Measurements from ENCODE around the gene GATAD1. TPM values are rescaled to one million over a fixed set of nuclear protein-coding genes. Genes with fewer than 3 reads are reported as not detected.

The GATAD1 gene
- total and polyA plus RNA-seq, 12 donors: 25.0 to 88.0 (median 35.1) TPM

DNA sequence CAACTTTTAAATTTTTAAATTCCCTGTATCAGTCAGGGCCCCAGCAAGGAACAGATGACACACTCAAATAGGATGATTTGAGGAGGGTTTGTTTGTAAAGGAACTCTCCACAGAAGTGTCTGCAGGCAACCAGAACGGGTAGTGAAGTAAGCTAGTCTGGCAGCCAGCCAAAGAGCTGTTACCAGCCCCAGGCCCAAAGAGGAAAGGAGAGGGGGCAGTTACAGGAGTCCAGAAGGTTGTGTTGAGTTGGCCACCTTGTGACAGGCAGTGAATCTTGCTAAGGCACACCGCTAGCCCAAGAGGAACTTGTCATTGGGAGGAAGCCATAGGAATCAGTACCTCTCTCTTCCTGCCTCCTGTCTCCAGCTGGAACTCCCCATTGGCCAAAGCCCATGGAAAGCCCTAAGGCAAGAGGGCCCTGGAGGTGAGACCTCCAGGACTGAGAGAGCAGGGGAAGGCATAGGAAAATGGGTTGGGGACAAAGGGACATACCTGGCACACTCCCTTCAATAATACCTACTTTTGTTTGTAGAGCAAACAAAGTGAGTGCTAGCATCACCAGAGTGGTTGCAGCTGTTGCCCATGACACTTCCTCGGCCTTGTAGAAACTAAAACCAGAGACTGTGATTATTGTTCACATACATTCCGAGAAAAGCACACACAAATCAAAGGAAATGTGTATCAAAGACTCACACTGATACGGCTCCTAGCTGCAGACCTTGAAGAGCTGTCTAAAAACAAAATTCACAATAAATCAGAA lies 25.4 kb upstream of the GATAD1 start:
- no peaks in the 10 kb centered on the region for H3K4me1 ChIP-seq (replicated peaks in 1 of 2)
- H3K27me3 ChIP-seq: no peaks in the 10 kb centered on the region
- peak in 1 of 7 donors; percentile 12 for DNase-seq
- no peak overlapping the region for H3K4me3 ChIP-seq
- TF ChIP-seq, protein P1, sequence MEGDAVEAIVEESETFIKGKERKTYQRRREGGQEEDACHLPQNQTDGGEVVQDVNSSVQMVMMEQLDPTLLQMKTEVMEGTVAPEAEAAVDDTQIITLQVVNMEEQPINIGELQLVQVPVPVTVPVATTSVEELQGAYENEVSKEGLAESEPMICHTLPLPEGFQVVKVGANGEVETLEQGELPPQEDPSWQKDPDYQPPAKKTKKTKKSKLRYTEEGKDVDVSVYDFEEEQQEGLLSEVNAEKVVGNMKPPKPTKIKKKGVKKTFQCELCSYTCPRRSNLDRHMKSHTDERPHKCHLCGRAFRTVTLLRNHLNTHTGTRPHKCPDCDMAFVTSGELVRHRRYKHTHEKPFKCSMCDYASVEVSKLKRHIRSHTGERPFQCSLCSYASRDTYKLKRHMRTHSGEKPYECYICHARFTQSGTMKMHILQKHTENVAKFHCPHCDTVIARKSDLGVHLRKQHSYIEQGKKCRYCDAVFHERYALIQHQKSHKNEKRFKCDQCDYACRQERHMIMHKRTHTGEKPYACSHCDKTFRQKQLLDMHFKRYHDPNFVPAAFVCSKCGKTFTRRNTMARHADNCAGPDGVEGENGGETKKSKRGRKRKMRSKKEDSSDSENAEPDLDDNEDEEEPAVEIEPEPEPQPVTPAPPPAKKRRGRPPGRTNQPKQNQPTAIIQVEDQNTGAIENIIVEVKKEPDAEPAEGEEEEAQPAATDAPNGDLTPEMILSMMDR (IDR thresholded peaks at IDR 0.05): no peak
- TF ChIP-seq POLR2A (IDR thresholded peaks at IDR 0.05): no peak
- no peak overlapping the region for H3K27ac ChIP-seq
- 36 to 52% (median 45%) methylated on average over 4 to 5 of the region's 5 CpGs for WGBS, 4 donors
- H3K9me3 ChIP-seq (replicated peaks in 1 of 3): no peaks in the 10 kb centered on the region
- intact Hi-C loops (cut with DNase I): no loop called here
- no peaks in the 10 kb centered on the region for H3K36me3 ChIP-seq (replicated peaks in 1 of 2)

DNA sequence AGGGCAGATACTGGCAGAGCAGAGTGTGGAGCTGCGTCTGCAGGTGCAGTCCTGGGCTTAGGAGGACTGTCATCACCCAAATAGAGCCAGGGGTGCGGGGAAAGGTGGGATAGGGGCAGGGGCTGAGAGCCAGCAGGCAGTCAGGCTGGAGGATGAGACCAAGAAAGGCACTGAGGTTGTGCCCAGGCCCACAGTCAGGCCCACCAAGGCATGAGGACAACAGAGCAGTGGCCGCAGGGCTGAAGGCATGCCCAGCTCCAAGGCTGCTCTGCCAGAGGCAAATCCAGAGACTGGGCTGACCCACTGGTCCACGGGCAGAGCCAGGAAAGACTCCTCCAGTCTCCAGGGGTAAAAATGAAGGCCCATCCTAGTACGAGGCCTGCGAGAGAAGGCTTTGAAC lies 24.4 kb upstream of the GATAD1 start:
- no peaks in the 10 kb centered on the region for H3K36me3 ChIP-seq (replicated peaks in 1 of 2)
- 92 to 96% (median 93%) methylated on average over 5 to 6 of the region's 6 CpGs for WGBS, 4 donors
- H3K4me1 ChIP-seq (replicated peaks in 1 of 2): no peaks in the 10 kb centered on the region
- intact Hi-C loops (cut with DNase I): no loop called here
- H3K9me3 ChIP-seq (replicated peaks in 1 of 3): no peaks in the 10 kb centered on the region
- DNase-seq: no peak
- no peak overlapping the region for H3K4me3 ChIP-seq
- no peaks in the 10 kb centered on the region for H3K27me3 ChIP-seq
- no peak overlapping the region for H3K27ac ChIP-seq
- no peak for TF ChIP-seq POLR2A (IDR thresholded peaks at IDR 0.05)
- TF ChIP-seq, protein P1 (IDR thresholded peaks at IDR 0.05): no peak

DNA sequence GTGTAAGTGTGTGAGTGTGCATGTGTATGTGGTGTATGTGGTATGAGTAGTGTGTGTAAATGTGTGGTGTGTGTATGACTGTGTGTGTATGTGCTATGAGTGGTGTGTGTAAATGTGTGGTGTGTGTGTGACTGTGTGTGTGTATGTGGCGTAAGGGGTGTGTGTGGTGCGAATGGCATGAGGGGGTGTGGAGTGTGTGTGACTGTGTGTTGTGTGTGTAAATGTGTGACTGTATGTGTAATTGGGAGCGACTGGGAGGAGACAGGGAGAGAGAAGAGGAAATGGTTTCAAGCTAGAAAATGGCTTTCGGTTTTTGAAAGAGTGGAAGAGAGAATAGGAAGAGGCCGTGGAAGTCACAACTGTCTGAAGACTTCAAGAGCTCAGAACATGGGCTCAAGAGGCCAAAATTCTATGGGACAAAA lies 23.6 kb upstream of the GATAD1 start:
- peak overlapping the region in 2 of 5 donors; percentile 5 to 41 for H3K27ac ChIP-seq
- DNase-seq: no peak
- 64 to 73% (median 71%) methylated on average over 5 of the region's 5 CpGs for WGBS, 4 donors
- intact Hi-C loops (cut with DNase I): no loop called here
- no peaks in the 10 kb centered on the region for H3K4me1 ChIP-seq (replicated peaks in 1 of 2)
- H3K9me3 ChIP-seq (replicated peaks in 1 of 3): no peaks in the 10 kb centered on the region
- no peaks in the 10 kb centered on the region for H3K27me3 ChIP-seq
- H3K36me3 ChIP-seq (replicated peaks in 1 of 2): no peaks in the 10 kb centered on the region
- peak overlapping the region in 1 of 4 donors; percentile 47 for H3K4me3 ChIP-seq
- TF ChIP-seq POLR2A (IDR thresholded peaks at IDR 0.05): no peak
- TF ChIP-seq, protein P1 (IDR thresholded peaks at IDR 0.05): no peak

DNA sequence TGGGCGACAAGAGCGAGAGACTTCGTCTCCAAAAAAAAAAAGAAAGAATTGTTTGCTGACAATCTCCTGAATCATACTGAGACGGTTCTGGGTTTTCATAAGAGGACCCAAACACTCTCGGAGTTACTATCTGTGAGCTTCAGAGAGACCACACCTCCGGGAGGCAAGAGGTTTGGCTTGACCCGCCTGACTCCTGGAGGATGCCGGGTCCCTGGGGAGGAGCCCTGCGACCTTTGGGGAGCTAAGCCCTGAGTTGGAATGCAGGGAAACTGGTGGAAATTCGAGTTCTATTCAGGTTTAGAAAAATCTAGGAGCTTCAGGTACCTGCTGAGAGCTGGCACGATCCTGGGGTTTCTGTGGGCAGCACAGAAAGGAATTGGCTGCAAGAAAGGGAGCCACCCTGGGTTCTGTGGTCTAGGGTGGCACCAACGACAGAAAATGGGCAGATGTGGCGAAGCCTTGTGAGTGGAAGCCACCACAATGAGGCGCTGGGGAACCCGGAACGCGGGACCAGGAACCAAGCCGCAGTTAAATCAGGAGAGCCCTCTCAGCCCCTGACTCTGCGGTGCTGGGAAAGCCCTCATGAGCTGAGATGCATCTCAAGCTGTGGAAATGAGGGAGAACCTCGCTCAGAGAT lies 21.9 kb upstream of the GATAD1 start:
- Histone ChIP-seq H3K4me1 (replicated peaks in 1 of 2) (no peaks in the 10 kb centered on the region), H3K27ac (no peak overlapping the region), H3K36me3 (replicated peaks in 1 of 2) (no peaks in the 10 kb centered on the region), H3K9me3 (replicated peaks in 1 of 3) (no peaks in the 10 kb centered on the region), H3K27me3 (no peaks in the 10 kb centered on the region), H3K4me3 (no peak overlapping the region)
- DNase-seq: no peak
- 43 to 58% (median 50%) methylated on average over 20 of the region's 20 CpGs for WGBS, 4 donors
- intact Hi-C loops (cut with DNase I): no loop called here
- TF ChIP-seq POLR2A (IDR thresholded peaks at IDR 0.05): no peak
- TF ChIP-seq, protein P1 (IDR thresholded peaks at IDR 0.05): no peak

All from adrenal gland (tissue), 12 donors.